ENCODE measurements around the gene RFC2.

RFC2 gene

DNA sequence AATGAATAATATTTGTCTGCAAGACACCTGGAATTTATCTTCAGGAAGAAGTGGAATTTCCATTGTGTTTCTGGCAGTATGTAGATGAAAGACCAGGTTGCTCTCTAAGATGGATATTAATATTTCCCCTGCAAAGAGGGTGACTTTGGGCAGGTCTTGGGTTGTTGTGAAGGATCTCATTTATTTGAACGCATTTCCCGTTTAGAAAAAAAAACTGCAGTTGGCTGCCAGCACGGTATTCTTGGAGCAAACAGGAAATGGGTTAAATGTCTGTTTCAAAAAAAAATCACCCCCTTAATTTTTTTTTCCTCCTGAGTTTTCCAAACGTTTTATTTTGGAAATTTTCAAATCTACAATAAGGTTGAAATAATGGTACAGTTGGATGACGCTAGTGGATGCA, 68.6 kb downstream of the RFC2 start:
- TF ChIP-seq, protein P1, sequence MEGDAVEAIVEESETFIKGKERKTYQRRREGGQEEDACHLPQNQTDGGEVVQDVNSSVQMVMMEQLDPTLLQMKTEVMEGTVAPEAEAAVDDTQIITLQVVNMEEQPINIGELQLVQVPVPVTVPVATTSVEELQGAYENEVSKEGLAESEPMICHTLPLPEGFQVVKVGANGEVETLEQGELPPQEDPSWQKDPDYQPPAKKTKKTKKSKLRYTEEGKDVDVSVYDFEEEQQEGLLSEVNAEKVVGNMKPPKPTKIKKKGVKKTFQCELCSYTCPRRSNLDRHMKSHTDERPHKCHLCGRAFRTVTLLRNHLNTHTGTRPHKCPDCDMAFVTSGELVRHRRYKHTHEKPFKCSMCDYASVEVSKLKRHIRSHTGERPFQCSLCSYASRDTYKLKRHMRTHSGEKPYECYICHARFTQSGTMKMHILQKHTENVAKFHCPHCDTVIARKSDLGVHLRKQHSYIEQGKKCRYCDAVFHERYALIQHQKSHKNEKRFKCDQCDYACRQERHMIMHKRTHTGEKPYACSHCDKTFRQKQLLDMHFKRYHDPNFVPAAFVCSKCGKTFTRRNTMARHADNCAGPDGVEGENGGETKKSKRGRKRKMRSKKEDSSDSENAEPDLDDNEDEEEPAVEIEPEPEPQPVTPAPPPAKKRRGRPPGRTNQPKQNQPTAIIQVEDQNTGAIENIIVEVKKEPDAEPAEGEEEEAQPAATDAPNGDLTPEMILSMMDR (IDR thresholded peaks at IDR 0.05): no peak
- DNase-seq: no peak
- peaks cover 50% of the 10 kb centered on the region for H3K36me3 Mint-ChIP-seq (ENCODE audit: low read depth)
- no peaks in the 10 kb centered on the region for H3K9me3 Mint-ChIP-seq
- H3K4me1 Mint-ChIP-seq: peaks cover 24% of the 10 kb centered on the region
- no peaks in the 10 kb centered on the region for H3K27me3 Mint-ChIP-seq (ENCODE audit: low read depth, poor library complexity)
- no peak overlapping the region for H3K4me3 Mint-ChIP-seq
- no peak overlapping the region for H3K27ac Mint-ChIP-seq

DNA sequence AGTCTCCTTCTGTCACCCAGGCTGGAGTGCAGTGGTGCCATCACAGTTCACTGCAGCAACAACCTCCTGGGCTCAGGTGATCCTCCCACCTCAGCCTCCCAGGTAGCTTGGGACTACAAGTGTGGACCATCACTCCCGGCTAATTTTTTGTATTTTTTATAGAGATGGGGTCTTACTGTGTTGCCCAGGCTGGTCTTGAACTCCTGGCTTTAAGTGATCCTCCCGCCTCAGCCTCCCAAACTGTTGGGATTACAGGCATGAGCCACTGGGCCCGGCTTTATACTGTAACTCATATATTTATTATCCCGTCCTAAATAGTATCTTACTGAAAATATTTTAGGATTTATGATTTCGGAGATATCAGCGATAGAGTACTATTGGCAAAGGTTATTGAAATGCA, 69.2 kb downstream of the RFC2 start:
- Mint-ChIP-seq H3K4me3 (no peak overlapping the region), H3K27ac (no peak overlapping the region), H3K9me3 (no peaks in the 10 kb centered on the region), H3K36me3 (ENCODE audit: low read depth) (peaks cover 48% of the 10 kb centered on the region), H3K27me3 (ENCODE audit: low read depth, poor library complexity) (no peaks in the 10 kb centered on the region), H3K4me1 (peaks cover 24% of the 10 kb centered on the region)
- no peak for DNase-seq
- TF ChIP-seq, protein P1 (IDR thresholded peaks at IDR 0.05): no peak

DNA sequence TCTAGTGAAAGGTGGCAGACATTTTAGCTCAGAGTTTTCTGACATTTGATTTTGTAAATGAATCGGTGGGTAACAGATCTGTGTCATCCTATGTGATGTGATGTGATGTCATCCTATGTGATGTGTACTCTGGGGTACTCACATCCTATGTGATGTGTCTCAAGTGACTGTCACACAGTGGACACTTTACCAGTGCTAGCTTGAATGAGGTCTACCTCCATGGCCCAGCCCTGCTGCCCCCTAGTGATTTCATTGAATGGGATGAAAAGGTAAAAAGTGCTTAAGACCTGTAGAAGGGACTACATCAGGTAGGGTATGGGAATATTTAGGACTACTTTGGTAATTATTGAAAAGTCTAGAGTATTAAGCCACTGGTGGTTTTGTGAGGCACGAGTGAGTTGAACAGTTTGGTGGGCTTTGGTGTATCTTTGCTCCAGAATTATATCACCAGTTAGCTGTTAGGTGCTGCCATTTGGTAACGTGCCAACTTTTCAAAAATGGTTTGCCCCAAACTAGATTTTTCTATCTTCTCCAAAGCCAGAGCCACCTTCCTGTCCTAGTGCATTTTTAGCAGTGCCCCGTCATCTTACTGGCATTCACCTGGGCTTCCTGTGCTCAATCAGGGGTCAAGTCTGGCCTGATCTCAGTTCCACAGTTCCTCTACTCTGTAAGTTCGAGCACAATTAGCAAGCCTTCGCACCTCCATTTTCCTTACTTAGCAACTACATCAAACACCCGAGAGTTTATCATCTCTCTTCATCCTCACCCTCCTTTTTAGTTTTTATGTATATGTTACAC, 70.3 kb downstream of the RFC2 start:
- Mint-ChIP-seq H3K9me3 (no peaks in the 10 kb centered on the region), H3K4me1 (peaks cover 27% of the 10 kb centered on the region), H3K27ac (peak overlapping the region; percentile 2), H3K36me3 (ENCODE audit: low read depth) (peaks cover 40% of the 10 kb centered on the region), H3K4me3 (no peak overlapping the region), H3K27me3 (ENCODE audit: low read depth, poor library complexity) (no peaks in the 10 kb centered on the region)
- DNase-seq: no peak
- TF ChIP-seq, protein P1 (IDR thresholded peaks at IDR 0.05): peak; percentile 19

DNA sequence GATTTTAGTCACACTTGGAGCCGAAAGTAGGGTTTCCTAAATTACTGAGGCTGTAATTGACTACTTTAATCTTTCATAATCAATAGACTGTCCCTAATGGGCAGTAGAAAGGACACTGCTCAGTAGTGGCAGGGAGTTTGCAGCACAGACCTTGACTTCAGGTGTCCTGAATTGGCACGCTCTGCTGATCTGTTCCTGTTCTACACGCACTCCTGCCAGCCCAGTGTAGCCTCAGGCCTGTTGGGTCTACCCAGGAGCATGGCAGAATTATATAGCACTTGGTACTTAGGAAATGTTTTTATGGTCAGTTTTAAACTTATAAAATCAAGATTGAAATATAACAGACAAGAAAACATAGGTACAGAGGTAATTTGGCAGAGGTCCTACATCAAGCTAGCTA, 71.1 kb downstream of the RFC2 start:
- H3K4me3 Mint-ChIP-seq: no peak overlapping the region
- TF ChIP-seq, protein P1 (IDR thresholded peaks at IDR 0.05): no peak
- H3K27ac Mint-ChIP-seq: no peak overlapping the region
- no peak for DNase-seq
- H3K4me1 Mint-ChIP-seq: peaks cover 32% of the 10 kb centered on the region
- no peaks in the 10 kb centered on the region for H3K27me3 Mint-ChIP-seq (ENCODE audit: low read depth, poor library complexity)
- peaks cover 37% of the 10 kb centered on the region for H3K36me3 Mint-ChIP-seq (ENCODE audit: low read depth)
- no peaks in the 10 kb centered on the region for H3K9me3 Mint-ChIP-seq

DNA sequence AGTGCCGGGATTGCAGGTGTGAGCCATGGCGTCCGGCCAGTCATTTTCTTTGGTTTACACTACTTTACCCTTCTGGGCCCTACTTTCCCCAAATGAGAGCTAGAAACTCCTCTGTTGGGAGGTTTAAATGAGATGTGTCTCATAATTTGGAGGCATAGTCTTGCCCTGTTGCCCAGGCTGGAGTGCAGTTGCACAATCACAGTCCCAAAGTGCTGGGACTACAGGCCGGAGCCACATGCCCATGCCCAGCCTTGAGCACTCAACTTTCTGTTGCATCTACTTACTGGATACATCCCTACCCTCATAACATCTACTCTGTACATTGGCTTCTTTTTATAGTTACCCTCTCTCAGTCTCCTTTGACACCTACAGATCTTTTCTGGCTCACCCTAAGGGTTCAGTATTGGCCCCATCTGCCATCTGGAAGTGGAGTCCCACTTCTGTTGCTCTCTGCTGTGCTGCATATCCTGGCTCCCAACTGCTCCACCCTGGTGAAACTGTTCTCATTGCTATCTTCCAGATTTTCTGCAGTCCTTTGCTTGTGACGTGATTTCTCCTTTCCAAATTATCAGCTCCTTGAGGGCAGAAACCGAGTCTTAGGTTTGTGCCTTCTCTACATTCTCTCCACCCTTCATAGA, 71.6 kb downstream of the RFC2 start:
- no peak overlapping the region for H3K4me3 Mint-ChIP-seq
- H3K27ac Mint-ChIP-seq: peak overlapping the region; percentile 53
- TF ChIP-seq, protein P1 (IDR thresholded peaks at IDR 0.05): no peak

More for the DNA sequence above, 71.6 kb downstream of the RFC2 start:
- Mint-ChIP-seq H3K9me3 (no peaks in the 10 kb centered on the region), H3K36me3 (ENCODE audit: low read depth) (peaks cover 35% of the 10 kb centered on the region), H3K4me1 (peaks cover 37% of the 10 kb centered on the region), H3K27me3 (ENCODE audit: low read depth, poor library complexity) (peaks cover 2% of the 10 kb centered on the region)
- DNase-seq: no peak

Data from nephron progenitor cell (in vitro differentiated cells).